ENCODE measurements around the gene GRIA4.

The GRIA4 gene

GRCh38 chr11:106017093-106017492 is 407.2 kb downstream of the GRIA4 start:
- no peak overlapping the region for H3K4me3 ChIP-seq (ENCODE audit: low read length)
- no peak for TF ChIP-seq CTCF (conservative IDR thresholded peaks at IDR 0.05; ENCODE audit: low read length)
- no peak for DNase-seq (ENCODE audit: low read depth)

GRCh38 chr11:106021181-106021966 is 411.5 kb downstream of the GRIA4 start:
- TF ChIP-seq CTCF (conservative IDR thresholded peaks at IDR 0.05; ENCODE audit: low read length) = no peak
- peak; percentile 63 for DNase-seq (ENCODE audit: low read depth)
- H3K4me3 ChIP-seq (ENCODE audit: low read length) = peak overlapping the region; percentile 82

- peak within 1 kb of the TSS; percentile 82 for H3K4me3 ChIP-seq (ENCODE audit: low read length)
- TF ChIP-seq CTCF (conservative IDR thresholded peaks at IDR 0.05; ENCODE audit: low read length) = no peak
- DNase-seq (ENCODE audit: low read depth) = peak; percentile 99
Measured at GRCh38 chr11:106021967-106022794, 412.3 kb downstream of the GRIA4 start, which contains the start of gene MSANTD4. MSANTD4 (minus strand) TSS chr11:106022240; CDS start chr11:106010917, 11,323 bp downstream.

GRCh38 chr11:106022795-106023275 is 413.0 kb downstream of the GRIA4 start:
- no peak for TF ChIP-seq CTCF (conservative IDR thresholded peaks at IDR 0.05; ENCODE audit: low read length)
- H3K4me3 ChIP-seq (ENCODE audit: low read length) = peak overlapping the region; percentile 79
- no peak for DNase-seq (ENCODE audit: low read depth)

GRCh38 chr11:106030609-106031008 is 420.7 kb downstream of the GRIA4 start:
- no peak for TF ChIP-seq CTCF (conservative IDR thresholded peaks at IDR 0.05; ENCODE audit: low read length)
- DNase-seq (ENCODE audit: low read depth) = no peak
- no peak overlapping the region for H3K4me3 ChIP-seq (ENCODE audit: low read length)

GRCh38 chr11:106031202-106031810 is 421.4 kb downstream of the GRIA4 start:
- TF ChIP-seq CTCF (conservative IDR thresholded peaks at IDR 0.05; ENCODE audit: low read length) = no peak
- H3K4me3 ChIP-seq (ENCODE audit: low read length) = no peak overlapping the region
- DNase-seq (ENCODE audit: low read depth) = no peak
